Measurements from ENCODE around the gene SLC38A8.

SLC38A8 gene

DNA sequence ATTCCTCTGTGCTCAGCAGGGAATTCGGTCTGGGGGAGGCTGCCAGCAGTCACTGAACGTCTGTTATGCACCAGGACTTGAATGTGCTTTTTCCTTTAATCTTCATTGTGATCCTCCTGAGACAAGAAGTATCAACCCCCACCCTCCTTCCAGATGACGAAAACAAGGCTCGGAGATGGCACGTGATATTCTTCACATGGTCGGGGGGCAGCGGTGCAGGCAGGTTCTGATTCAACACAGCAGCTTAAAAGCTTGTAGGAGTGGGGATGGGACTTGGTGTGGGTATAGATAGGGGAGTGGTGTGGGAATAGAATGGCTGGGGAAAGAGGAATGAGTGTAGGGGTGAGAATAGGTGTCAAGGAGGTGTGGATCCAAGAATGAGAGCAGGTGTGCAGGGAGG, 68.1 kb downstream of the SLC38A8 start:
- Histone ChIP-seq H3K4me3 (no peak overlapping the region), H3K27ac (no peak overlapping the region), H3K9ac (ENCODE audit: insufficient read length) (no peak overlapping the region), H3K9me3 (ENCODE audit: low read depth, low read length) (no peaks in the 10 kb centered on the region), H3K36me3 (ENCODE audit: insufficient read depth, low read length) (no peaks in the 10 kb centered on the region)
- no peak for TF ChIP-seq EZH2 (IDR thresholded peaks at IDR 0.05)
- TF ChIP-seq FOXP2 (optimal IDR thresholded peaks at IDR 0.05; ENCODE audit: control extremely low read depth, extremely low read length, insufficient read depth): no peak
- TF ChIP-seq POLR2AphosphoS5 (IDR thresholded peaks at IDR 0.05; ENCODE audit: borderline replicate concordance, low read depth, low read length): no peak
- no peak for DNase-seq (ENCODE audit: low read depth, low spot score)

DNA sequence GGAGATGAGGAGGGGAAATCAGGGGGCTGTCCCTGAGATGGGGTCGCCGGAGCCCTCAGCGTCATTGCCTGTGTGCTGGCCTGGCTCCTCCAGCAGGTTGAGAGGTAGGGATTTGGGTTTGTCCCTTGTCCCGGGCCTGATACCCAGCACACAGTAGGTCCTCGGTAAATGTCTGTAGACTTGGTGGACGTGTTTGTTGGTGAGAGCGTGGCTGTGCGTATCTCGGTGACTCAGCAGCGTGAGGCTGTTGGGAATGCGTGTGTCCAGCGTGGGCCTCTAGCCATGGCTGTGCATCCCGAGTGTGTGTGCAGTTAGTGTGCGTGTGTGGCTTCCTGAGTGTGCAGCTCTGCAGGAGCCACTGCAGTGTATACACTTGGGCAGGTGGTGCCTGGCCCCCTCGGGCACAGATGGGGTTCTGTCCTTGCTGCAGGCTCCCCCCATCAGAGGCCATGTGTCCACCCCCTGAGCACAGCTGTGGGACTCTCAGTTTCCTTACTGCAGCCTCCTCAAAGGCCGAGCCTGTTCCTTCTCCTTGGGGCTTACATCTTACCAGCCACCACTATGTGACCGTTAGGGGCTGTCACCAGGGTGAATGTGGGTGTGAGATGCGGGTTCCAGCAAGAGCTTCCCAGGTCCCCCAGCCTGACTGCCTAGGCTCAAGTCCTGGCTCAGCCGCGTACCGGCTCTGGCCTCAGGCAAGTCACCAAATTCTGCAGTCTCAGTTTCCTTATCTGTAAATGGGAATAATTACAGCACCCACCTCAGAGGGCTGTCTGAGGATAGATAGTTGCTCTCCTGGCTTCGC, 68.8 kb downstream of the SLC38A8 start:
- TF ChIP-seq EZH2 (IDR thresholded peaks at IDR 0.05): no peak
- no peak for TF ChIP-seq FOXP2 (optimal IDR thresholded peaks at IDR 0.05; ENCODE audit: control extremely low read depth, extremely low read length, insufficient read depth)
- TF ChIP-seq POLR2AphosphoS5 (IDR thresholded peaks at IDR 0.05; ENCODE audit: borderline replicate concordance, low read depth, low read length): no peak
- H3K9me3 ChIP-seq (ENCODE audit: low read depth, low read length): no peaks in the 10 kb centered on the region
- H3K36me3 ChIP-seq (ENCODE audit: insufficient read depth, low read length): no peaks in the 10 kb centered on the region
- H3K27ac ChIP-seq: no peak overlapping the region
- DNase-seq (ENCODE audit: low read depth, low spot score): no peak
- H3K4me3 ChIP-seq: no peak overlapping the region
- no peak overlapping the region for H3K9ac ChIP-seq (ENCODE audit: insufficient read length)

DNA sequence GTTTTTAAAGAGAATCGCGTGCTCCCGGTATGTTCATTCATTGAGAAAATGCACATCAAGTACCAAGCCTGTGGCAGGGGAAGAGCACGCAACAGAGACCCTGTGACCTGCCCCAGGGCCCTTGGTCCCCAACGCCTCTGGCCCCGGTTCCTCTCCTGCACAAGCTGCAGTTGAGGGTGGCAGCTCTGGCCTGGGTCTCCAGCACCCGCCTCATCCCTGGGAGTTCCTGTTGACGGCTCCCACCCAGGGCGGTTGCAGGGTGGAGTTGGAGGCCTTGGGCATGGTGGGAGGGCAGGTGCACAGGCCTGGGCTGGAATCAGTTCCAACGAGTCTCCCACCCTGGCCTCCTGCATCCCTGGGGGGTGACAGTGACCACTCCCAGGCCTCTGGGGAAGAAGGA, 69.5 kb downstream of the SLC38A8 start:
- no peak for DNase-seq (ENCODE audit: low read depth, low spot score)
- no peaks in the 10 kb centered on the region for H3K36me3 ChIP-seq (ENCODE audit: insufficient read depth, low read length)
- H3K9ac ChIP-seq (ENCODE audit: insufficient read length): no peak overlapping the region
- H3K27ac ChIP-seq: no peak overlapping the region
- TF ChIP-seq FOXP2 (optimal IDR thresholded peaks at IDR 0.05; ENCODE audit: control extremely low read depth, extremely low read length, insufficient read depth) (no peak), EZH2 (IDR thresholded peaks at IDR 0.05) (no peak), POLR2AphosphoS5 (IDR thresholded peaks at IDR 0.05; ENCODE audit: borderline replicate concordance, low read depth, low read length) (no peak)
- H3K4me3 ChIP-seq: no peak overlapping the region
- H3K9me3 ChIP-seq (ENCODE audit: low read depth, low read length): no peaks in the 10 kb centered on the region

DNA sequence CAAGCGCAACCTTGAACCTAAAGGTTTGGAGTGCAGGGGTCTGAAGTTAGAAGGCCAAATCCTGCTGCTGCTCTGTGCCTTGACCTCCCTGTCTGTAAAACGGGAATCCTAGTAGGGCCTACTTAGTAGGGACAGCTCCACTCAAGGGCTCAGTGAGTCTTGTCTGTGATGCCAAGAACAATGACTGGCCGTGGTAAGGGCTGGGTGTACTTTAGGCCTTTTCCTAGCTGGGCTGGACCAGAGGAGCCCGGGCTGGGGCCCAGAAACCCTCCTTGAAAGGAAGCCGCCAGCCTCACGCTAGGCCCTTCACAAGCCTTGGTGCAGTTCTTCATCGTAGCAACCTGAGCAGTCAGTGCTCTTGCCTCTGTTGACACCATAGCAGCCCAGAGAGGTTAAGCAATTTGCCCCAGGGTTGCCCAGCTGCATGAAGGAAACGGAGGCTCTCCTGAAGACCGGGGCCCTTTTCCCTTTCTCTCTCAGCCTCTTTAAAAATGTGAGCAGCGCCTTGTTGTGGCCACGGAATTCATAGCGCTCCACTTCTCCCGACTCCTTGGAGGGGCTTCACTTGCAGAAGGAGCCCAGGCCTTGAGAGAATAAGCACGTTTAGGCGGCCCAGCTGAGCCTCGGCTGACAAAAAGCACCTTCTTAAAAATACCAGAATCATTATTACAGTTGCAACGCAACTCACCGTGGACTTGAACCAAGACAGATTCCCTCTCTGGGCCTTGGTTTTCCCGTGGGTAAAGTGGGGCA, 70.2 kb downstream of the SLC38A8 start:
- no peak overlapping the region for H3K9ac ChIP-seq (ENCODE audit: insufficient read length)
- H3K4me3 ChIP-seq: no peak overlapping the region
- no peak overlapping the region for H3K27ac ChIP-seq
- TF ChIP-seq POLR2AphosphoS5 (IDR thresholded peaks at IDR 0.05; ENCODE audit: borderline replicate concordance, low read depth, low read length): no peak
- no peak for TF ChIP-seq FOXP2 (optimal IDR thresholded peaks at IDR 0.05; ENCODE audit: control extremely low read depth, extremely low read length, insufficient read depth)
- TF ChIP-seq EZH2 (IDR thresholded peaks at IDR 0.05): no peak
- no peak for DNase-seq (ENCODE audit: low read depth, low spot score)
- no peaks in the 10 kb centered on the region for H3K9me3 ChIP-seq (ENCODE audit: low read depth, low read length)
- no peaks in the 10 kb centered on the region for H3K36me3 ChIP-seq (ENCODE audit: insufficient read depth, low read length)

DNA sequence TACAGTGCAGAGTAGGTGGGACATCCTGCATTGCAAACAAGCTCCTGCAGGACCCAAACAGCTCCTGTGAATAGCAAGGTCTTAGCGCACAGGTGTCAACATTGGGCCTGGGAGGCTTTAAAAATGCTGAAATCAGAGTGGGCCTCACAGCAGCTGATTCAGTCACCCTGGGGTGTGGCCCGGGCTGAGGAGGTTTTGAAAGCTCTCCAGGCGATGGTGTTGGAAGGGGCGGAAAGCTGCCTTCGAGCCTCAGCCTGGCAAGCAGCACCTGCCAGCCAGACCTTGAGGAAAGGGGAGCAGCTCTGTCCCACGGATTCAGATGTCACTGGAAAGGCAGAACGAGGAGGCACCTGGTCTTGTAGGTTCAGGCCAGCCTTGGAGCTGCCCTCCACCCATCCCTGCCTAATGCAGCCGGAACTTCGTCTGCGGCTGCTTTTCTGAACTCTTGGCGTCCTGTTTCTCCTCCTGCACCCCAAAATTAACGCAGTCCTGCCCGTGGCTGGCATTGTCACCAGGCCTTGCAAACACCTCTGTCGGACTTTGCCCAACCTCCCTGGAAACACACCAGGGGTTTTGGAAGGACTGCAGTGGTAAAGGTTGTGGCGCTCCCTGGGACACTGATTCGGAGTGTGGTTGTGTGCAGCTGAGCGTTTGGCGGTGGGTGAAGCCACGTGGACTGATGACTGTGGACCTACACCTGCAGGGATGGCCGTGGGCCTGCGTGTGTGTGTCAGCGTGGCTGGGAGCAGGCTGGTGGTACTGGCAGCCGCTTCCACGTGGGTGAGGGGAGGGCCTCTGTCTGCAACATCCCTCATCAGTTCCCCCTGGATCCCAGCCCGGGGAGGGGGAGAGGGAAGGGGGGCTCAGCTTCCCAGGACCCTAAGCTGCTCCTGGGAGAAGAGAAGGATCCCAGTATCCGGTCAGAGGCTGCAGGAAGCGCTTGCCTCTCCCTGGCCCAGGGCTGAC, 71.1 kb downstream of the SLC38A8 start:
- Histone ChIP-seq H3K4me3 (no peak overlapping the region), H3K9ac (ENCODE audit: insufficient read length) (no peak overlapping the region), H3K36me3 (ENCODE audit: insufficient read depth, low read length) (no peaks in the 10 kb centered on the region), H3K27ac (no peak overlapping the region), H3K9me3 (ENCODE audit: low read depth, low read length) (no peaks in the 10 kb centered on the region)
- no peak for TF ChIP-seq EZH2 (IDR thresholded peaks at IDR 0.05)
- no peak for TF ChIP-seq POLR2AphosphoS5 (IDR thresholded peaks at IDR 0.05; ENCODE audit: borderline replicate concordance, low read depth, low read length)
- no peak for TF ChIP-seq FOXP2 (optimal IDR thresholded peaks at IDR 0.05; ENCODE audit: control extremely low read depth, extremely low read length, insufficient read depth)
- no peak for DNase-seq (ENCODE audit: low read depth, low spot score)

DNA sequence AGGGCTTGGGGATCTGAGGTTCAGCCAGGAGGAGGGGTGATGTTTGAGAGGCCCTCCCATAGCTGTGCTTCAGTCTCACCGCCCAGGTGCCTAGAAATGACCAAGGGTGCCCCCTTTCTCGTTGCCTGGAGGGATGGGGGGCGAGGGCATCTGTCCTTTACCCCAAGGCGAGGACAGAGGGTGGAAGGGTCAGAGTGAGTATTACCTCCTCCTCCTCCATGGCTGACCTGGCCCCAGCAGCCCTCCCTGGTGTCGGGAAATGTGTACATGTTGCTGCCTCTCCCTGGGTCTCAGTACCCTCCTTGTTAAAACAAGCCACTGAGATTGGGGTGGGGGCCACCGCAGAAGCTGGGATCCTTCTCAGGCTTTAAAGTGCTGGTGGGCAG, 72.2 kb downstream of the SLC38A8 start:
- no peaks in the 10 kb centered on the region for H3K9me3 ChIP-seq (ENCODE audit: low read depth, low read length)
- no peak for DNase-seq (ENCODE audit: low read depth, low spot score)
- H3K36me3 ChIP-seq (ENCODE audit: insufficient read depth, low read length): no peaks in the 10 kb centered on the region
- no peak overlapping the region for H3K27ac ChIP-seq
- H3K9ac ChIP-seq (ENCODE audit: insufficient read length): no peak overlapping the region
- H3K4me3 ChIP-seq: no peak overlapping the region
- TF ChIP-seq EZH2 (IDR thresholded peaks at IDR 0.05) (no peak), FOXP2 (optimal IDR thresholded peaks at IDR 0.05; ENCODE audit: control extremely low read depth, extremely low read length, insufficient read depth) (no peak), POLR2AphosphoS5 (IDR thresholded peaks at IDR 0.05; ENCODE audit: borderline replicate concordance, low read depth, low read length) (no peak)

DNA sequence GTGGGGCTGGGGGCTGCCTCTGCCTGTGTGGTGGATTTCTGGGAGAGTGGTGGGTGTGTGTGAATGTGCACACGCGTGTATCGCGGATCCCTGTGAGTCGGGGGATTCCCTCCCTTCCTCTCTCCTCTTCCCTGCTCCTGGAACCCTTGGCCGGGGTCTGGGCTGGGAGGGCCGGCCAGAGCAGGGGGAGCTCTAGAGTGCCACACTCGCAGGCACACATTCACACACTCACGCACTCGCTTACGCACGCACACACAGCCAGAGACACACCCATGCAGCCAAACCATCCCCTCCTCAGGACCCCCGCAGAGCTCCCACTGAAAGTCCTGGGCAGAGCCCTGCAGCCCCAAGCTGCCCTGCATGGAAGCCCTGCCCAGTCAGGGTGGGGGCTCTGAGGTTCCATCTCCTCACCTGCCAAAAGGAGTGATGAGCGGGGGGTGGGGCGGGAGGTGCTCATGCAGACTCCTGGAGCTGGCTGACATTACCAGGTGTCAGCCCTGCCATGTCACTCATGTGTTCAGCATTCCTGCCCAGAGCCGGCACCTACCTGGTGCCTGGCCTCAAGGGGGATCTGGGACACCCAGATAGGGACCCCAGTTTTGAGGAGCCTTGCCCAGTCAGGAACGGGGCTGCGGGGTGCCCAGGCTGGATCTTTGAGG, 72.7 kb downstream of the SLC38A8 start:
- no peak overlapping the region for H3K27ac ChIP-seq
- DNase-seq (ENCODE audit: low read depth, low spot score): no peak
- H3K4me3 ChIP-seq: no peak overlapping the region
- no peaks in the 10 kb centered on the region for H3K36me3 ChIP-seq (ENCODE audit: insufficient read depth, low read length)
- H3K9ac ChIP-seq (ENCODE audit: insufficient read length): no peak overlapping the region
- TF ChIP-seq POLR2AphosphoS5 (IDR thresholded peaks at IDR 0.05; ENCODE audit: borderline replicate concordance, low read depth, low read length) (no peak), EZH2 (IDR thresholded peaks at IDR 0.05) (no peak), FOXP2 (optimal IDR thresholded peaks at IDR 0.05; ENCODE audit: control extremely low read depth, extremely low read length, insufficient read depth) (no peak)
- H3K9me3 ChIP-seq (ENCODE audit: low read depth, low read length): no peaks in the 10 kb centered on the region
